ENCODE results near the gene HYPK. TPM values are rescaled to one million over a fixed set of nuclear protein-coding genes. Genes with fewer than 3 reads are reported as not detected.

Gene HYPK
- total RNA-seq, 2 experiments from 2014 or later, result 16.1 to 53.6 TPM

- ChIA-PET POLR2A (interaction anchor here (0.5 to 7.0 kb wide), 10 partner anchors 13 to 52 kb away, joined by 3 to 98 read pairs (median 9); partner anchors contain the start of genes HYPK, PDIA3, SERF2 and SERINC4), CTCF (ENCODE audit: unreplicated experiment) (no interaction called here)
- no peaks in the 10 kb centered on the region for H3K9me2 ChIP-seq (ENCODE audit: insufficient read depth, low read length)
- no peak overlapping the region for H2AFZ ChIP-seq (ENCODE audit: low read length)
- H3K4me3 ChIP-seq (ENCODE audit: low read depth, low read length, poor library complexity, severe bottlenecking), result peak overlapping the region; percentile 79
- peaks cover 59% of the 10 kb centered on the region for H3K4me1 ChIP-seq (ENCODE audit: insufficient read depth, low read length, poor library complexity, severe bottlenecking)
- peak overlapping the region; percentile 91 for H3K27ac ChIP-seq (ENCODE audit: low read depth, low read length, poor library complexity, severe bottlenecking)
- BruUV-seq (replicated peaks), result no TSS peak
- no peaks in the 10 kb centered on the region for H3K9me3 ChIP-seq (ENCODE audit: low read length)
- TF ChIP-seq EZH2phosphoT487 (IDR thresholded peaks at IDR 0.05; ENCODE audit: borderline replicate concordance, low read depth, low read length), result no peak
- TF ChIP-seq, protein P1, sequence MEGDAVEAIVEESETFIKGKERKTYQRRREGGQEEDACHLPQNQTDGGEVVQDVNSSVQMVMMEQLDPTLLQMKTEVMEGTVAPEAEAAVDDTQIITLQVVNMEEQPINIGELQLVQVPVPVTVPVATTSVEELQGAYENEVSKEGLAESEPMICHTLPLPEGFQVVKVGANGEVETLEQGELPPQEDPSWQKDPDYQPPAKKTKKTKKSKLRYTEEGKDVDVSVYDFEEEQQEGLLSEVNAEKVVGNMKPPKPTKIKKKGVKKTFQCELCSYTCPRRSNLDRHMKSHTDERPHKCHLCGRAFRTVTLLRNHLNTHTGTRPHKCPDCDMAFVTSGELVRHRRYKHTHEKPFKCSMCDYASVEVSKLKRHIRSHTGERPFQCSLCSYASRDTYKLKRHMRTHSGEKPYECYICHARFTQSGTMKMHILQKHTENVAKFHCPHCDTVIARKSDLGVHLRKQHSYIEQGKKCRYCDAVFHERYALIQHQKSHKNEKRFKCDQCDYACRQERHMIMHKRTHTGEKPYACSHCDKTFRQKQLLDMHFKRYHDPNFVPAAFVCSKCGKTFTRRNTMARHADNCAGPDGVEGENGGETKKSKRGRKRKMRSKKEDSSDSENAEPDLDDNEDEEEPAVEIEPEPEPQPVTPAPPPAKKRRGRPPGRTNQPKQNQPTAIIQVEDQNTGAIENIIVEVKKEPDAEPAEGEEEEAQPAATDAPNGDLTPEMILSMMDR (conservative IDR thresholded peaks at IDR 0.05; ENCODE audit: low read length), result peak; percentile 59
- peaks cover 34% of the 10 kb centered on the region for H4K20me1 ChIP-seq (ENCODE audit: insufficient read depth, low read length)
- DNase-seq (ENCODE audit: low spot score), result peak; percentile 31
- intact Hi-C loops (cut with micrococcal nuclease; ENCODE audit: unreplicated experiment), result no loop called here
- H3K79me2 ChIP-seq (ENCODE audit: insufficient read depth, low read depth, low read length), result peaks cover 61% of the 10 kb centered on the region
- peaks cover 57% of the 10 kb centered on the region for H3K36me3 ChIP-seq (ENCODE audit: insufficient read depth, low read length)
- peak overlapping the region; percentile 85 for H3K4me2 ChIP-seq (ENCODE audit: low read length)
Measured at GRCh38 chr15:43775411-43775965, 24.9 kb upstream of the HYPK start.

DNA sequence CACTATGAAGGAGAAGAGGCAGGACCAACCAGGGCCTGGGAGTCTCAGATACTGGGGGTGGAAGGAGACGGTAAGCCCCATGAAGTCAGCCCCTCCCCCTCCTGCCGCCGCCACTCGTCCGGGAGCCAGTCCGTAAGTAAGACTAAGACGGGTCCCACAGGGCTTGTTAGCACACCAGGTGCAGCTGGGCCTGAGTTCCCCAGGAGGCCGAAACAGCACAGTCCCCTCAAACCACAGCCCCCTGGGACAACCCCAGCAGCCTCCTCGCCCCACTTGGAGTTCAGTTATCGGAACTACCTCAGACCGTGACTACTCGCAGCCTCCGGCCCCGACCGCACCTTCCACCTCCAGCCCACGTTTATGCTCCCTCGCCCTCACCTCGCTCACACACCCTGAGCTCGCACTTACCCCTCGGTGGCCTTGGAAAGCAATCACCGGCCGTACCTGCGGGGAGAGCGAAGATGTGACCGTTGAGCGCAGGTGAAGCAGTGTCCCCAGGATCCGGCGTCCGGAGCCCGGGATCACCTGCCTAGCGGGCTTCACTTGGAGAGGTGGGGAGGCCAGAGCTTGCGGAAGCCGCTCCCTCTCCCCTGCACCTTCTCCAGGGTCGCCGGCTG is 24.2 kb upstream of the HYPK start:
- CTCF ChIA-PET (ENCODE audit: unreplicated experiment), result interaction anchor here (1.0 to 1.4 kb wide), 3 partner anchors 13 to 52 kb away, joined by 3 to 5 read pairs (median 3); no protein-coding TSS in a partner anchor
- peak; percentile 98 for DNase-seq (ENCODE audit: low spot score)
- peaks cover 57% of the 10 kb centered on the region for H3K79me2 ChIP-seq (ENCODE audit: insufficient read depth, low read depth, low read length)
- TF ChIP-seq, protein P1 (conservative IDR thresholded peaks at IDR 0.05; ENCODE audit: low read length), result no peak
- TF ChIP-seq EZH2phosphoT487 (IDR thresholded peaks at IDR 0.05; ENCODE audit: borderline replicate concordance, low read depth, low read length), result no peak
- H2AFZ ChIP-seq (ENCODE audit: low read length), result no peak overlapping the region
- H3K9me2 ChIP-seq (ENCODE audit: insufficient read depth, low read length), result no peaks in the 10 kb centered on the region
- H3K9me3 ChIP-seq (ENCODE audit: low read length), result no peaks in the 10 kb centered on the region
- intact Hi-C loops (cut with micrococcal nuclease; ENCODE audit: unreplicated experiment), result loop anchor here (1.0 to 2.0 kb wide), 2 partner anchors 27 to 52 kb away; no protein-coding TSS in a partner anchor
- peaks cover 31% of the 10 kb centered on the region for H4K20me1 ChIP-seq (ENCODE audit: insufficient read depth, low read length)
- peak overlapping the region; percentile 91 for H3K27ac ChIP-seq (ENCODE audit: low read depth, low read length, poor library complexity, severe bottlenecking)
- POLR2A ChIA-PET, result interaction anchor here (0.5 to 7.0 kb wide), 12 partner anchors 13 to 991 kb away, joined by 4 to 98 read pairs (median 12); partner anchors contain the start of genes HYPK, PDIA3, SERF2 and SERINC4
- peak overlapping the region; percentile 79 for H3K4me3 ChIP-seq (ENCODE audit: low read depth, low read length, poor library complexity, severe bottlenecking)
- H3K36me3 ChIP-seq (ENCODE audit: insufficient read depth, low read length), result peaks cover 52% of the 10 kb centered on the region
- H3K4me2 ChIP-seq (ENCODE audit: low read length), result peak overlapping the region; percentile 85
- peaks cover 66% of the 10 kb centered on the region for H3K4me1 ChIP-seq (ENCODE audit: insufficient read depth, low read length, poor library complexity, severe bottlenecking)
- BruUV-seq (replicated peaks), result no TSS peak

Measured in OCI-LY7 (cell line).